ENCODE results near the gene ILDR1. TPM values are rescaled to one million over a fixed set of nuclear protein-coding genes. Genes with fewer than 3 reads are reported as not detected.

ILDR1 gene
- total and polyA plus RNA-seq, 10 of the 15 experiments (the other 5 are each of a cell fraction or from before 2014, with no cell fraction given): 1.3 to 12.0 (median 7.0) TPM

GRCh38 chr3:121995161-121996137, 26.6 kb downstream of the ILDR1 start (continued):
- TF ChIP-seq IKZF1 (conservative IDR thresholded peaks at IDR 0.05): peak; percentile 94

- Histone ChIP-seq H3K4me1 (ENCODE audit: control insufficient read depth, insufficient read depth, low read length) (peaks cover 64% of the 10 kb centered on the region), H3K27me3 (replicated peaks in 1 of 2; ENCODE audit: control insufficient read depth in 2 of 2, insufficient read depth in 2 of 2, low read length in 1 of 2) (no peaks in the 10 kb centered on the region), H3K27ac (ENCODE audit: control insufficient read depth, insufficient read depth) (peak overlapping the region; percentile 67), H3K4me3 (no peak overlapping the region), H3K9ac (ENCODE audit: control insufficient read depth, insufficient read depth, low read length) (no peak overlapping the region; the same call in 1 of the 2 replicates), H3K9me3 (replicated peaks; ENCODE audit: control insufficient read depth, insufficient read depth, low read length) (no peaks in the 10 kb centered on the region), H3K4me2 (ENCODE audit: control insufficient read depth, insufficient read depth) (no peak overlapping the region), H3K79me2 (ENCODE audit: control insufficient read depth, insufficient read depth, low read length) (peaks cover 2% of the 10 kb centered on the region), H4K20me1 (ENCODE audit: control insufficient read depth, insufficient read depth) (no peaks in the 10 kb centered on the region; the same call in 1 of the 2 replicates), H2AFZ (ENCODE audit: control insufficient read depth, low read depth, low read length) (no peak overlapping the region), H3K36me3 (ENCODE audit: control insufficient read depth in 2 of 2, insufficient read depth in 2 of 2, low read length in 1 of 2) (peaks cover 9 to 16% of the 10 kb centered on the region in 2 experiments; a peak in 3 of 4 replicates)
- ChIA-PET SMC1A (ENCODE audit: uncharacterized antibody, unreplicated experiment) (interaction anchor here (1.0 to 28.1 kb wide), 14 partner anchors 9 to 447 kb away, joined by 3 to 882 read pairs (median 16); partner anchors contain the start of genes CD86 and ILDR1), RAD21 (ENCODE audit: unreplicated experiment) (interaction anchor here (1.1 to 12.6 kb wide), 8 partner anchors 10 to 305 kb away, joined by 3 to 137 read pairs (median 13); no protein-coding TSS in a partner anchor), CTCF (interaction anchor here (1.2 to 4.9 kb wide), 17 partner anchors 10 to 265 kb away, joined by 3 to 73 read pairs (median 13); no protein-coding TSS in a partner anchor), POLR2A (interaction anchor here (1.5 to 3.0 kb wide), 5 partner anchors 11 to 81 kb away, joined by 4 to 25 read pairs (median 7); no protein-coding TSS in a partner anchor)
- ATAC-seq: no peak
- intact Hi-C loops (cut with micrococcal nuclease; ENCODE audit: unreplicated experiment) (loop anchor here (10.0 kb wide), 1 partner anchor 330 kb away; the partner anchor contains the start of gene HCLS1), in situ Hi-C loops (cut with MboI) (no loop called here)
- no peak for DNase-seq (ENCODE audit: low read depth, low spot score)
- BruUV-seq (replicated peaks): no TSS peak
- 91% methylated on average over 3 of the region's 3 CpGs for WGBS (ENCODE audit: insufficient coverage, insufficient replicate concordance, low lambda C conversion rate, missing lambda C conversion rate)
- no peak for FAIRE-seq
- TF ChIP-seq MEF2B (IDR thresholded peaks at IDR 0.05; ENCODE audit: partially characterized antibody, poor library complexity, severe bottlenecking) (no peak), HCFC1 (IDR thresholded peaks at IDR 0.05; ENCODE audit: low read length) (no peak), LARP7 (IDR thresholded peaks at IDR 0.05) (no peak), RAD21 (IDR thresholded peaks at IDR 0.05; ENCODE audit: insufficient read depth, low read depth, low read length) (no peak), RELA (IDR thresholded peaks at IDR 0.05; ENCODE audit: borderline replicate concordance, partially characterized antibody) (no peak), STAT3 (IDR thresholded peaks at IDR 0.05; ENCODE audit: low read depth, low read length) (no peak), IRF4 (IDR thresholded peaks at IDR 0.05; ENCODE audit: low read depth, low read length) (no peak), STAT1 (conservative IDR thresholded peaks at IDR 0.05) (no peak), KDM1A (IDR thresholded peaks at IDR 0.05; ENCODE audit: borderline replicate concordance) (no peak), EZH2 (IDR thresholded peaks at IDR 0.05; ENCODE audit: borderline replicate concordance, control insufficient read depth, low read depth, low read length) (no peak), EGR1 (IDR thresholded peaks at IDR 0.05; ENCODE audit: borderline replicate concordance in 1 of 2, low read depth in 2 of 2, low read length in 2 of 2) (no peak), ZNF207 (IDR thresholded peaks at IDR 0.05; ENCODE audit: borderline replicate concordance) (no peak), SKIL (IDR thresholded peaks at IDR 0.05; ENCODE audit: low read depth, poor library complexity, severe bottlenecking) (no peak), CHD2 (IDR thresholded peaks at IDR 0.05; ENCODE audit: borderline replicate concordance, low read depth, low read length) (no peak), MLLT1 (IDR thresholded peaks at IDR 0.05) (no peak)
These were observed 27.5 kb downstream of the ILDR1 start for GRCh38 chr3:121994551-121994950.
